Activated T-helper 1 cell treated with anti-CD3 and anti-CD28 coated beads, Interleukin-12 subunit alpha, Interleukin-12 subunit beta, Interleukin-2, Interleukin-4 antibody, amounts not matched to agents 30 ng/mL and 10 ng/mL and 1 ng/mL, durations not matched to agents 14 hours and 24 hours and 36 hours (primary cell): ENCODE results near the gene NPAS4. TPM values are rescaled to one million over a fixed set of nuclear protein-coding genes. Genes with fewer than 3 reads are reported as not detected.

Source experiments
- DNase-seq: peaks from one replicate; pipeline ENCODE4 v3.0.0; 2021; ENCODE audit warnings: low spot score
- H3K27ac Mint-ChIP-seq: one replicate; pipeline ENCODE4 v1.8.0; 2021; ENCODE audit warnings: mild to moderate bottlenecking, mixed read lengths
- H3K27me3 Mint-ChIP-seq: one replicate; pipeline ENCODE4 v1.8.0; 2022; ENCODE audit warnings: mild to moderate bottlenecking, moderate library complexity, mixed read lengths; ENCODE audit not compliant: insufficient read depth
- H3K36me3 Mint-ChIP-seq: one replicate; pipeline ENCODE4 v1.8.0; 2021; ENCODE audit warnings: low read depth, mixed read lengths
- H3K4me1 Mint-ChIP-seq: one replicate; pipeline ENCODE4 v1.8.0; 2021; ENCODE audit warnings: low read depth, mixed read lengths
- H3K4me3 Mint-ChIP-seq: one replicate; pipeline ENCODE4 v1.8.0; 2021; ENCODE audit warnings: mild to moderate bottlenecking, moderate library complexity, mixed read lengths
- H3K9me3 Mint-ChIP-seq: one replicate; pipeline ENCODE4 v1.8.0; 2021; ENCODE audit warnings: mixed read lengths
- intact Hi-C: fragments of 100-400 bp; cut with micrococcal nuclease; formaldehyde crosslinking; loops from one replicate; pipeline ENCODE4 v1.15.1; 2024
- total RNA-seq: library from RNA; stranded (reverse); gene quantifications from 2 replicates; pipeline ENCODE4 v1.2.3, GENCODE V29; 2022

NPAS4 gene
- total RNA-seq, 1 donor from 2014 or later: not detected

GRCh38 chr11:66408488-66409214 is 12.2 kb upstream of the NPAS4 start:
- peak overlapping the region; percentile 72 for H3K27ac Mint-ChIP-seq
- H3K4me3 Mint-ChIP-seq: peak overlapping the region; percentile 84
- no peaks in the 10 kb centered on the region for H3K9me3 Mint-ChIP-seq
- DNase-seq: peak; percentile 86
- H3K27me3 Mint-ChIP-seq: peaks cover 21% of the 10 kb centered on the region
- intact Hi-C loops: loop anchor here (1.0 kb wide), 8 partner anchors 10 to 426 kb away; partner anchors contain the start of genes ACTN3, DPP3, PELI3 and ZDHHC24
- no peaks in the 10 kb centered on the region for H3K36me3 Mint-ChIP-seq
- H3K4me1 Mint-ChIP-seq: peaks cover 9% of the 10 kb centered on the region

GRCh38 chr11:66409226-66409625 is 11.6 kb upstream of the NPAS4 start:
- Mint-ChIP-seq H3K4me3 (no peak overlapping the region), H3K9me3 (no peaks in the 10 kb centered on the region), H3K36me3 (no peaks in the 10 kb centered on the region), H3K4me1 (peaks cover 9% of the 10 kb centered on the region), H3K27me3 (peaks cover 21% of the 10 kb centered on the region), H3K27ac (no peak overlapping the region)
- DNase-seq: no peak
- intact Hi-C loops: loop anchor here (1.0 kb wide), 1 partner anchor 57 kb away; the partner anchor contains the start of gene PELI3

DNA sequence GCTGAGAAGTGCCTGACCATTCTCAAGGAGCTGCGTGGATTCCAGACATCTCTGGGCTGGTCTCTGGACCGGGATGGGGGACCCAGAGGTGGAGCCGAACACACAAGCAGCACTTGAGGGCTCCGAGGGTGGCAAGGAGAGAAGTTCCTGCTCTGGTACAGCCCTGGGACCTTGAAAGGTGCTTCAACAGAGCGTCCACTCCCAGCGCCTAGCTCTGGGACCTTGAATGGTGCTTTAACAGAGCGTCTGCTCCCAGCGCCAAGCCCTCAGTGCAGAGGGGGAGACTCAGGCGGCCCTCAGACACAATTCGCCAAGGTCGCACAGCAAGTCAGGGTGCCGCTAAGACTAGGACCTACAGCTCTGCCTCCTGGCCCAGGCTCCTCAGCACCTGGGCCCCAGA is 10.6 kb upstream of the NPAS4 start:
- Mint-ChIP-seq H3K27me3 (peaks cover 18% of the 10 kb centered on the region), H3K9me3 (no peaks in the 10 kb centered on the region), H3K4me1 (peaks cover 9% of the 10 kb centered on the region), H3K27ac (no peak overlapping the region), H3K36me3 (no peaks in the 10 kb centered on the region), H3K4me3 (peak overlapping the region; percentile 19)
- DNase-seq: no peak
- intact Hi-C loops: no loop called here

DNA sequence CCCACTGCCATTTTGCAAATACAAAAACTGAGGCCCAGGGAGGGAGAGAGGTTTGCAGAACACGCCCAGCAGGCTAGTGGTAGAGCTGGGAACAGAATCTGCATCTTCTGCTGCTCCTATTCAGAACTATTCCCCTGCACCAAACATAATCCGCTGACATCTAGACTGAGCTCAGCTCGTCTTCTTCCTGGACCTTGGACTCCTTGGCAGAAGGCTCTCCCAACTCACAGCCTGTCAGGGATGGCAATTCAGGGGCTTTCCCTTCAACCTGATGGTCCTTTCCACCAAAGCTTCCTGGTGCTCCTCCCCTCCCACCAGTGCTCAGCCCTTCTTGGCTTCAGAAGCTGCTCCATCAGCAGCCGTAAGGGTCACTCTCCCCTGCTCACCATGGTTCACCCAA is 9.5 kb upstream of the NPAS4 start:
- Mint-ChIP-seq H3K4me3 (no peak overlapping the region), H3K36me3 (no peaks in the 10 kb centered on the region), H3K27ac (no peak overlapping the region), H3K27me3 (peaks cover 14% of the 10 kb centered on the region), H3K4me1 (peaks cover 14% of the 10 kb centered on the region), H3K9me3 (no peaks in the 10 kb centered on the region)
- DNase-seq: no peak
- intact Hi-C loops: no loop called here

DNA sequence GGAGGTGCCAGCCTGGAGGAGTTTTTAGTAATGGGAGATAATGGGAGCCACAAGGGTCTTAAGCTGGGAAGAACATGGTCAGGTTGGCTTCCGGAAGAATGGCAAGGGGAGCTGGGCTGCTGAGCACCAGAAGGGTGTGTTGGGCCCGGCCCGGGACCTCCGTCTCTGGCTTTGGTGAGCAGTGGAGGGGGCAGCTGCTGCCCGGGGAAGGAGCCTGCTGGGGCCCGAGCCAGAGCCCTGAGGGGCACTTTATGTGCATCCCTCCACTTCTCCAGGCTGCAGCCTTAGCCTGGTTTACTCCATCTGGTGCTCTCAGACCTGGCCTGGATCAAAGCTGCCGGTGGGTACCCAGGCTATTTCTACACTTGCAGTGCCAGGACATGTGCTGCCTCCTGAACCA is 8.7 kb upstream of the NPAS4 start:
- Mint-ChIP-seq H3K4me1 (peaks cover 22% of the 10 kb centered on the region), H3K4me3 (no peak overlapping the region), H3K27me3 (peaks cover 15% of the 10 kb centered on the region), H3K27ac (no peak overlapping the region), H3K9me3 (no peaks in the 10 kb centered on the region), H3K36me3 (no peaks in the 10 kb centered on the region)
- no peak for DNase-seq
- intact Hi-C loops: no loop called here

DNA sequence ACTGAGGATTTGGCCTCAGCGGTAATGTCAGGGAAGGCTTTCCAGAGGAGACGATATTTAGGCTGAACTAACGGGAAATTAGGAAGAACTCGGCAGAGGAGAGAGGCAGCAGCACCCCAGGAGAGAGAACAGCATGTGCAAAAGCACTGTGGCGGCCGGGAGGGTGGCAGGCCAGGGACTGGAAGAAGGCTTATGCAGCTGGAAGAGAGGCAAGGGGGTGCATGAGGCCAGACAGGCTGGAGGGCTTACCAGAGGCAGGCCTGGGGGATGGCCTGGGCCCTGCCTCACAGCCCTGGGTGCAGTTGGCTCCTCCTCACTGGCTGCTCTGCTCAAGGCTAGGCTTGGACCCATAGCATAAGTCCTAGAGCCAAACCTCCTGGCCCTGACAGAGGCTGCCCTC is 7.7 kb upstream of the NPAS4 start:
- Mint-ChIP-seq H3K36me3 (no peaks in the 10 kb centered on the region), H3K4me1 (peaks cover 32% of the 10 kb centered on the region), H3K4me3 (no peak overlapping the region), H3K27me3 (peaks cover 18% of the 10 kb centered on the region), H3K27ac (no peak overlapping the region), H3K9me3 (no peaks in the 10 kb centered on the region)
- DNase-seq: no peak
- intact Hi-C loops: no loop called here

- H3K36me3 Mint-ChIP-seq: no peaks in the 10 kb centered on the region
- H3K27me3 Mint-ChIP-seq: peaks cover 24% of the 10 kb centered on the region
- DNase-seq: no peak
- H3K4me3 Mint-ChIP-seq: no peak overlapping the region
- peaks cover 39% of the 10 kb centered on the region for H3K4me1 Mint-ChIP-seq
- H3K9me3 Mint-ChIP-seq: peaks cover 5% of the 10 kb centered on the region
- intact Hi-C loops: no loop called here
- no peak overlapping the region for H3K27ac Mint-ChIP-seq
These were observed 6.5 kb upstream of the NPAS4 start for GRCh38 chr11:66414120-66414934.

DNA sequence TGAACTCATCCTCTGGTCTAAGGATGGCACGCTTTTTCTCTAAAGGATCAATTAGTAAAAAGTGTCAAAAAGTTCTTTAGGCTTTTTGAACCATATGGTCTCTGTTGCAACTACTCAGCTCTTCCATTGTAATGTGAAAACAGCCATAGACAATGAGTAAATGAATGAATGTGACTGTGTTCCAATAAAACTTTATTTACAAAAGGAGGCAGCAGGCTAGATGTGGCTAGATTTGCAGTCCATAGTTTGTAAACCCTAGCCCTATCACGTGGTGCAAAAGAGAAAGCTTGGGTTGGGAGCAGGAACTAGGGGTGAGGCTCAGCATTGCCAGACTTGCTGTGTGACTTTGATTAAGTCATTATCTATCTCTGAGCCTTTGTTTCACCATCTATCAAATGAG is 5.4 kb upstream of the NPAS4 start:
- no peak overlapping the region for H3K27ac Mint-ChIP-seq
- H3K36me3 Mint-ChIP-seq: no peaks in the 10 kb centered on the region
- H3K4me3 Mint-ChIP-seq: no peak overlapping the region
- no peak for DNase-seq
- peaks cover 28% of the 10 kb centered on the region for H3K27me3 Mint-ChIP-seq
- intact Hi-C loops: no loop called here
- H3K4me1 Mint-ChIP-seq: peaks cover 40% of the 10 kb centered on the region
- H3K9me3 Mint-ChIP-seq: peaks cover 5% of the 10 kb centered on the region

GRCh38 chr11:66417000-66417399 is 3.8 kb upstream of the NPAS4 start:
- peaks cover 28% of the 10 kb centered on the region for H3K27me3 Mint-ChIP-seq
- no peaks in the 10 kb centered on the region for H3K36me3 Mint-ChIP-seq
- H3K4me1 Mint-ChIP-seq: peaks cover 40% of the 10 kb centered on the region
- DNase-seq: no peak
- H3K27ac Mint-ChIP-seq: peak overlapping the region; percentile 25
- peaks cover 5% of the 10 kb centered on the region for H3K9me3 Mint-ChIP-seq
- intact Hi-C loops: no loop called here
- H3K4me3 Mint-ChIP-seq: peak overlapping the region; percentile 15

GRCh38 chr11:66418168-66418985 is 2.5 kb upstream of the NPAS4 start:
- peak; percentile 42 for DNase-seq
- H3K27ac Mint-ChIP-seq: peak overlapping the region; percentile 10
- H3K36me3 Mint-ChIP-seq: no peaks in the 10 kb centered on the region
- H3K4me1 Mint-ChIP-seq: peaks cover 36% of the 10 kb centered on the region
- intact Hi-C loops: loop anchor here (1.0 kb wide), 3 partner anchors 10 to 21 kb away; no protein-coding TSS in a partner anchor
- peaks cover 5% of the 10 kb centered on the region for H3K9me3 Mint-ChIP-seq
- peaks cover 23% of the 10 kb centered on the region for H3K27me3 Mint-ChIP-seq
- peak overlapping the region; percentile 66 for H3K4me3 Mint-ChIP-seq

- DNase-seq: no peak
- peaks cover 23% of the 10 kb centered on the region for H3K27me3 Mint-ChIP-seq
- H3K36me3 Mint-ChIP-seq: no peaks in the 10 kb centered on the region
- H3K4me3 Mint-ChIP-seq: peak overlapping the region; percentile 66
- H3K4me1 Mint-ChIP-seq: peaks cover 36% of the 10 kb centered on the region
- H3K9me3 Mint-ChIP-seq: peaks cover 5% of the 10 kb centered on the region
- intact Hi-C loops: loop anchor here (1.0 kb wide), 3 partner anchors 11 to 20 kb away; no protein-coding TSS in a partner anchor
- H3K27ac Mint-ChIP-seq: no peak overlapping the region
These were observed 1.9 kb upstream of the NPAS4 start for GRCh38 chr11:66418986-66419308.

- Mint-ChIP-seq H3K27me3 (peaks cover 21% of the 10 kb centered on the region), H3K4me1 (peaks cover 36% of the 10 kb centered on the region), H3K9me3 (peaks cover 5% of the 10 kb centered on the region), H3K4me3 (no peak overlapping the region), H3K36me3 (no peaks in the 10 kb centered on the region), H3K27ac (no peak overlapping the region)
- intact Hi-C loops: no loop called here
- DNase-seq: no peak
These were observed 1.0 kb upstream of the NPAS4 start for GRCh38 chr11:66419825-66420224.
